OCI-LY3 (cell line): ENCODE measurements around the gene GPR63.

ENCODE experiments used
- H2AFZ ChIP-seq: fragments of 200-600, 300-600 bp; shearing (Covaris generic); 2 replicates; pipeline ENCODE4 v1.6.0; 2014; ENCODE audit warnings: antibody characterized with exemption, low read depth, low read length
- H3K27ac ChIP-seq: fragments of 200-600, 300-600 bp; sonication (generic); 2 replicates; pipeline ENCODE4 v1.5.1; 2014; ENCODE audit warnings: mild to moderate bottlenecking, low read length, moderate library complexity, mixed read lengths
- H3K27me3 ChIP-seq: fragments of 200-600, 300-600 bp; sonication (generic); 2 replicates; pipeline ENCODE4 v1.6.1; 2014; ENCODE audit warnings: low read depth, low read length, mixed read lengths
- H3K36me3 ChIP-seq: fragments of 200-600, 300-600 bp; sonication (generic); replicated peaks from 2 replicates; pipeline ENCODE3; 2014; ENCODE audit warnings: low read depth, low read length, mixed read lengths
- H3K4me1 ChIP-seq: fragments of 300-600, 200-600 bp; sonication (generic); 2 replicates; pipeline ENCODE4 v1.6.1; 2014; ENCODE audit warnings: low read length, mixed read lengths
- H3K4me2 ChIP-seq: fragments of 200-600, 300-600 bp; sonication (generic); 2 replicates; pipeline ENCODE4 v1.6.1; 2014; ENCODE audit warnings: low read length, mixed read lengths
- H3K4me3 ChIP-seq: fragments of 300-600, 200-600 bp; sonication (generic); 2 replicates; pipeline ENCODE4 v1.5.1; 2014; ENCODE audit warnings: antibody characterized with exemption, mild to moderate bottlenecking, low read length, moderate library complexity
- H3K79me2 ChIP-seq: fragments of 300-600, 200-600 bp; shearing (Covaris generic); 2 replicates; pipeline ENCODE4 v1.6.1; 2014; ENCODE audit warnings: mild to moderate bottlenecking, low read length, mixed read lengths
- H3K9ac ChIP-seq: fragments of 300-600, 200-600 bp; shearing (Covaris generic); 2 replicates; pipeline ENCODE4 v1.6.0; 2014; ENCODE audit warnings: mild to moderate bottlenecking, low read length, moderate library complexity
- H3K9me3 ChIP-seq: fragments of 200-600, 300-600 bp; shearing (Covaris generic); 2 replicates; pipeline ENCODE4 v1.6.1; 2014; ENCODE audit warnings: low read length, mixed read lengths; ENCODE audit not compliant: insufficient read depth
- H4K20me1 ChIP-seq: fragments of 200-600, 300-600 bp; sonication (generic); 2 replicates; pipeline ENCODE4 v1.6.1; 2016; ENCODE audit warnings: low read length, mixed read lengths; ENCODE audit not compliant: insufficient read depth
- EZH2phosphoT487 ChIP-seq: fragments of 200-600 bp; shearing (Covaris generic); IDR thresholded peaks from 2 replicates; pipeline ENCODE4 v1.6.1; 2018; ENCODE audit warnings: antibody characterized with exemption, mixed run types, low read depth
- TF ChIP-seq, protein P1 (sequence below): fragments of 200-600, 300-600 bp; sonication (generic); IDR thresholded peaks from 2 replicates; pipeline ENCODE4 v1.5.1; 2014; ENCODE audit warnings: antibody characterized with exemption, low read length, low read depth

Gene GPR63

GRCh38 chr6:96783307-96783706 lies 54.0 kb downstream of the GPR63 start:
- no peak overlapping the region for H3K27ac ChIP-seq
- H3K27me3 ChIP-seq = no peaks in the 10 kb centered on the region
- H3K4me2 ChIP-seq = no peak overlapping the region
- H4K20me1 ChIP-seq = no peaks in the 10 kb centered on the region
- H3K4me1 ChIP-seq = no peaks in the 10 kb centered on the region
- H3K36me3 ChIP-seq = no peaks in the 10 kb centered on the region
- no peak for TF ChIP-seq EZH2phosphoT487
- TF ChIP-seq, protein P1, sequence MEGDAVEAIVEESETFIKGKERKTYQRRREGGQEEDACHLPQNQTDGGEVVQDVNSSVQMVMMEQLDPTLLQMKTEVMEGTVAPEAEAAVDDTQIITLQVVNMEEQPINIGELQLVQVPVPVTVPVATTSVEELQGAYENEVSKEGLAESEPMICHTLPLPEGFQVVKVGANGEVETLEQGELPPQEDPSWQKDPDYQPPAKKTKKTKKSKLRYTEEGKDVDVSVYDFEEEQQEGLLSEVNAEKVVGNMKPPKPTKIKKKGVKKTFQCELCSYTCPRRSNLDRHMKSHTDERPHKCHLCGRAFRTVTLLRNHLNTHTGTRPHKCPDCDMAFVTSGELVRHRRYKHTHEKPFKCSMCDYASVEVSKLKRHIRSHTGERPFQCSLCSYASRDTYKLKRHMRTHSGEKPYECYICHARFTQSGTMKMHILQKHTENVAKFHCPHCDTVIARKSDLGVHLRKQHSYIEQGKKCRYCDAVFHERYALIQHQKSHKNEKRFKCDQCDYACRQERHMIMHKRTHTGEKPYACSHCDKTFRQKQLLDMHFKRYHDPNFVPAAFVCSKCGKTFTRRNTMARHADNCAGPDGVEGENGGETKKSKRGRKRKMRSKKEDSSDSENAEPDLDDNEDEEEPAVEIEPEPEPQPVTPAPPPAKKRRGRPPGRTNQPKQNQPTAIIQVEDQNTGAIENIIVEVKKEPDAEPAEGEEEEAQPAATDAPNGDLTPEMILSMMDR = no peak
- H3K79me2 ChIP-seq = no peaks in the 10 kb centered on the region
- H3K9ac ChIP-seq = no peak overlapping the region
- no peak overlapping the region for H3K4me3 ChIP-seq
- H2AFZ ChIP-seq = no peak overlapping the region
- H3K9me3 ChIP-seq = no peaks in the 10 kb centered on the region

GRCh38 chr6:96781557-96781956 lies 55.7 kb downstream of the GPR63 start:
- Histone ChIP-seq H3K79me2 (no peaks in the 10 kb centered on the region), H3K27ac (no peak overlapping the region), H4K20me1 (no peaks in the 10 kb centered on the region), H2AFZ (no peak overlapping the region), H3K4me2 (no peak overlapping the region), H3K4me1 (no peaks in the 10 kb centered on the region), H3K36me3 (no peaks in the 10 kb centered on the region), H3K9ac (no peak overlapping the region), H3K9me3 (no peaks in the 10 kb centered on the region), H3K27me3 (no peaks in the 10 kb centered on the region), H3K4me3 (no peak overlapping the region)
- TF ChIP-seq, protein P1 = no peak

GRCh38 chr6:96777113-96777512 lies 60.2 kb downstream of the GPR63 start:
- Histone ChIP-seq H4K20me1 (no peaks in the 10 kb centered on the region), H3K9me3 (no peaks in the 10 kb centered on the region), H3K4me3 (no peak overlapping the region), H3K27ac (no peak overlapping the region), H3K27me3 (no peaks in the 10 kb centered on the region), H2AFZ (no peak overlapping the region), H3K9ac (no peak overlapping the region), H3K4me1 (no peaks in the 10 kb centered on the region), H3K4me2 (no peak overlapping the region), H3K79me2 (no peaks in the 10 kb centered on the region), H3K36me3 (no peaks in the 10 kb centered on the region)
- TF ChIP-seq, protein P1 = no peak
- TF ChIP-seq EZH2phosphoT487 = no peak

- H3K4me2 ChIP-seq = no peak overlapping the region
Observed at GRCh38 chr6:96775727-96776400, 61.4 kb downstream of the GPR63 start.

More at GRCh38 chr6:96775727-96776400, 61.4 kb downstream of the GPR63 start:
- no peaks in the 10 kb centered on the region for H3K79me2 ChIP-seq
- H3K27me3 ChIP-seq = no peaks in the 10 kb centered on the region
- no peak overlapping the region for H3K4me3 ChIP-seq
- no peaks in the 10 kb centered on the region for H3K9me3 ChIP-seq
- TF ChIP-seq, protein P1 = no peak
- no peak for TF ChIP-seq EZH2phosphoT487
- no peaks in the 10 kb centered on the region for H4K20me1 ChIP-seq
- no peaks in the 10 kb centered on the region for H3K36me3 ChIP-seq
- H3K9ac ChIP-seq = no peak overlapping the region
- no peak overlapping the region for H3K27ac ChIP-seq
- no peak overlapping the region for H2AFZ ChIP-seq
- H3K4me1 ChIP-seq = no peaks in the 10 kb centered on the region
